IMR-90 (cell line): ENCODE data around the gene ST8SIA4. TPM values are rescaled to one million over a fixed set of nuclear protein-coding genes. Genes with fewer than 3 reads are reported as not detected.

Experiments
- ATAC-seq: fragments of 200-7000 bp; cut with Tn5 transposase; 2 replicates; pipeline ENCODE4 v1.9.1; 2020; ENCODE audit warnings: low read depth, mild to moderate bottlenecking, moderate library complexity
- BruUV-seq: library from RNA; stranded (reverse); fragments of 400-500 nt; replicated peaks from 2 replicates; lab custom pipeline; 2021; lab: Mats Ljungman, UMichigan
- CTCF ChIA-PET: fragments of 300-600 bp; formaldehyde crosslinking; extraction: SDS; loops from one replicate; lab custom pipeline; 2021; ENCODE audit warnings: antibody characterized with exemption; lab: Yijun Ruan, JAX
- POLR2A ChIA-PET: fragments of 300-600 bp; sonication (Branson Sonifier 250); formaldehyde crosslinking; loops from one replicate; lab custom pipeline; 2022; ENCODE audit warnings: antibody characterized with exemption; ENCODE audit not compliant: unreplicated experiment; lab: Charles Lee
- DNase-seq: peaks from one replicate; pipeline ENCODE4 v3.0.0; 2013
- H2AFZ ChIP-seq: replicated peaks from 2 replicates; pipeline ENCODE3; 2013; ENCODE audit warnings: low read length, mild to moderate bottlenecking; ENCODE audit not compliant: poor library complexity
- H2AK5ac ChIP-seq: 2 replicates; pipeline ENCODE4 v1.6.1; 2013; ENCODE audit warnings: low read depth, low read length, inconsistent platforms
- H2AK9ac ChIP-seq: replicated peaks from 2 replicates; pipeline ENCODE3; 2013; ENCODE audit warnings: mild to moderate bottlenecking, low read depth, low read length, moderate library complexity; ENCODE audit not compliant: poor library complexity
- H2BK120ac ChIP-seq: 2 replicates; pipeline ENCODE4 v1.6.1; 2013; ENCODE audit warnings: low read depth, low read length, inconsistent platforms
- H2BK15ac ChIP-seq: 3 replicates; pipeline ENCODE4 v1.6.1; 2013; ENCODE audit warnings: low read depth, low read length, inconsistent platforms
- H2BK20ac ChIP-seq: 2 replicates; pipeline ENCODE4 v1.6.1; 2013; ENCODE audit warnings: low read depth, mild to moderate bottlenecking, inconsistent platforms, low read length, moderate library complexity
- H2BK5ac ChIP-seq: 2 replicates; pipeline ENCODE4 v1.6.1; 2013; ENCODE audit warnings: mild to moderate bottlenecking, low read depth, low read length, inconsistent platforms; ENCODE audit not compliant: poor library complexity, severe bottlenecking
- H3K14ac ChIP-seq: replicated peaks from 2 replicates; pipeline ENCODE4 v1.6.1; 2013; ENCODE audit warnings: low read depth, low read length, inconsistent platforms
- H3K18ac ChIP-seq: 2 replicates; pipeline ENCODE4 v1.6.1; 2013; ENCODE audit warnings: low read depth, low read length, control low read depth
- H3K23ac ChIP-seq: 2 replicates; pipeline ENCODE4 v1.6.1; 2013; ENCODE audit warnings: low read depth, low read length, inconsistent platforms
- H3K27ac ChIP-seq: 2 replicates; pipeline ENCODE4 v1.5.1; 2013; ENCODE audit warnings: mild to moderate bottlenecking, control low read depth, low read length; ENCODE audit not compliant: insufficient read depth
- H3K27me3 ChIP-seq: 2 replicates; pipeline ENCODE4 v1.6.1; 2013; ENCODE audit warnings: low read length; ENCODE audit not compliant: control insufficient read depth, insufficient read depth
- H3K36me3 ChIP-seq: 2 replicates; pipeline ENCODE4 v1.6.1; 2013; ENCODE audit warnings: low read length, mixed read lengths; ENCODE audit not compliant: control insufficient read depth, insufficient read depth
- H3K4ac ChIP-seq: 2 replicates; pipeline ENCODE4 v1.6.1; 2013; ENCODE audit warnings: low read depth, low read length, inconsistent platforms
- H3K4me1 ChIP-seq: 2 replicates; pipeline ENCODE4 v1.6.1; 2013; ENCODE audit warnings: low read length, mixed read lengths; ENCODE audit not compliant: control insufficient read depth, insufficient read depth
- H3K4me2 ChIP-seq: 2 replicates; pipeline ENCODE4 v1.6.1; 2013; ENCODE audit warnings: low read depth, mild to moderate bottlenecking, control low read depth, low read length, moderate library complexity
- H3K4me3 ChIP-seq: 2 replicates; pipeline ENCODE4 v1.5.1; 2013; ENCODE audit warnings: low read depth, mild to moderate bottlenecking, control low read depth, low read length, moderate library complexity; ENCODE audit not compliant: insufficient read depth
- H3K56ac ChIP-seq: 2 replicates; pipeline ENCODE4 v1.6.1; 2013; ENCODE audit warnings: low read length, inconsistent platforms; ENCODE audit not compliant: insufficient read depth; ENCODE audit errors: extremely low read depth
- H3K79me1 ChIP-seq, 2 experiments: 2 replicates each; pipeline ENCODE4 v1.6.1; 2013; ENCODE audit warnings: low read length in 2 of 2, inconsistent platforms in 1 of 2, low read depth in 1 of 2
- H3K9ac ChIP-seq: 2 replicates; pipeline ENCODE4 v1.6.1; 2013; ENCODE audit warnings: low read depth, low read length, control low read depth
- H3K9me1 ChIP-seq: 2 replicates; pipeline ENCODE4 v1.6.1; 2013; ENCODE audit warnings: low read length, inconsistent platforms; ENCODE audit not compliant: insufficient read depth
- H3K9me3 ChIP-seq: 2 replicates; pipeline ENCODE4 v1.6.1; 2013; ENCODE audit warnings: low read length; ENCODE audit not compliant: control insufficient read depth, insufficient read depth
- H4K20me1 ChIP-seq: 2 replicates; pipeline ENCODE4 v1.6.1; 2013; ENCODE audit warnings: low read length, inconsistent platforms; ENCODE audit not compliant: insufficient read depth
- H4K5ac ChIP-seq: 2 replicates; pipeline ENCODE4 v1.6.1; 2013; ENCODE audit warnings: mild to moderate bottlenecking, low read depth, low read length, control low read depth
- H4K8ac ChIP-seq, 2 experiments: 2 replicates each; pipeline ENCODE4 v1.6.1; 2013; ENCODE audit warnings: low read depth in 2 of 2, low read length in 2 of 2, control low read depth in 1 of 2, inconsistent platforms in 1 of 2
- H4K91ac ChIP-seq: 2 replicates; pipeline ENCODE4 v1.6.1; 2013; ENCODE audit warnings: low read depth, low read length, inconsistent platforms; ENCODE audit not compliant: insufficient read depth
- CHD1 ChIP-seq: IDR thresholded peaks from 2 replicates; pipeline ENCODE4 v1.6.1; 2012; ENCODE audit warnings: low read depth, low read length, improper control_type of control experiment
- ELK1 ChIP-seq: fragments of 150-350 bp; IDR thresholded peaks from 2 replicates; pipeline ENCODE4 v1.6.1; 2016; ENCODE audit warnings: low read depth, mild to moderate bottlenecking, low read length, moderate library complexity, borderline replicate concordance
- MAFK ChIP-seq: IDR thresholded peaks from 2 replicates; pipeline ENCODE4 v1.6.1; 2012; ENCODE audit warnings: low read depth, low read length, improper control_type of control experiment
- MXI1 ChIP-seq: IDR thresholded peaks from 2 replicates; pipeline ENCODE4 v1.6.1; 2012; ENCODE audit warnings: low read depth, mild to moderate bottlenecking, low read length, moderate library complexity, borderline replicate concordance
- POLR2A ChIP-seq: IDR thresholded peaks from 2 replicates; pipeline ENCODE4 v1.6.1; 2012; ENCODE audit warnings: mild to moderate bottlenecking, low read depth, low read length
- RAD21 ChIP-seq: IDR thresholded peaks from 2 replicates; pipeline ENCODE4 v1.6.1; 2012; ENCODE audit warnings: low read length, improper control_type of control experiment
- SMC3 ChIP-seq: fragments of 150-350 bp; IDR thresholded peaks from 2 replicates; pipeline ENCODE4 v1.6.1; 2016; ENCODE audit warnings: low read depth, mild to moderate bottlenecking, antibody characterized with exemption, low read length, moderate library complexity
- WGBS, 2 experiments: methylation state at CpG; one replicate each; pipeline versions ENCODE4 v1.1.5 to v1.1.7; 2013; ENCODE audit warnings: missing lambda C conversion rate in 2 of 2; ENCODE audit not compliant: insufficient read length in 1 of 2; ENCODE audit errors: extremely low coverage in 2 of 2; 5-methylcytosine and 5-hydroxymethylcytosine counted together
- dilution Hi-C: fragments of 300-500 bp; cut with HindIII; formaldehyde crosslinking; loops from one replicate; pipeline ENCODE4 v1.14.3; 2018; ENCODE audit warnings: low sequenced_read_pairs; ENCODE audit not compliant: unreplicated experiment
- in situ Hi-C: fragments of 300-500 bp; cut with MboI; formaldehyde crosslinking; loops from 3 replicates; pipeline ENCODE4 v1.14.3; 2019; ENCODE audit warnings: low sequenced_read_pairs, inconsistent platforms, mixed read lengths
- intact Hi-C: fragments of 100-400 bp; cut with micrococcal nuclease; formaldehyde crosslinking; loops from 2 replicates; pipeline ENCODE4 v1.10.0; 2022
- polyA plus RNA-seq, 3 experiments: library from polyadenylated mRNA; depleted of rRNA; stranded (reverse); fragments of >200 nt; gene quantifications; 2 replicates each; pipeline ENCODE4 v1.2.3, GENCODE V29; 2012; ENCODE audit warnings: low replicate concordance in 1 of 3
- total RNA-seq: library from RNA; depleted of rRNA; stranded (reverse); fragments of >200 nt; gene quantifications from 2 replicates; pipeline ENCODE4 v1.2.3, GENCODE V29; 2012
- TF ChIP-seq, protein P1 (sequence below): conservative IDR thresholded peaks from 2 replicates; pipeline ENCODE4 v1.5.1; 2012; ENCODE audit warnings: mild to moderate bottlenecking, low read depth, low read length, improper control_type of control experiment
- TF ChIP-seq, protein P2 (sequence below): fragments of 150-350 bp; IDR thresholded peaks from 2 replicates; pipeline ENCODE4 v1.6.1; 2017; ENCODE audit warnings: mild to moderate bottlenecking, antibody characterized with exemption, low read length, low read depth

Gene ST8SIA4
- total and polyA plus RNA-seq, 2 of the 4 experiments (the other 2 are of a cell fraction): 0.02 to 0.18 TPM

DNA sequence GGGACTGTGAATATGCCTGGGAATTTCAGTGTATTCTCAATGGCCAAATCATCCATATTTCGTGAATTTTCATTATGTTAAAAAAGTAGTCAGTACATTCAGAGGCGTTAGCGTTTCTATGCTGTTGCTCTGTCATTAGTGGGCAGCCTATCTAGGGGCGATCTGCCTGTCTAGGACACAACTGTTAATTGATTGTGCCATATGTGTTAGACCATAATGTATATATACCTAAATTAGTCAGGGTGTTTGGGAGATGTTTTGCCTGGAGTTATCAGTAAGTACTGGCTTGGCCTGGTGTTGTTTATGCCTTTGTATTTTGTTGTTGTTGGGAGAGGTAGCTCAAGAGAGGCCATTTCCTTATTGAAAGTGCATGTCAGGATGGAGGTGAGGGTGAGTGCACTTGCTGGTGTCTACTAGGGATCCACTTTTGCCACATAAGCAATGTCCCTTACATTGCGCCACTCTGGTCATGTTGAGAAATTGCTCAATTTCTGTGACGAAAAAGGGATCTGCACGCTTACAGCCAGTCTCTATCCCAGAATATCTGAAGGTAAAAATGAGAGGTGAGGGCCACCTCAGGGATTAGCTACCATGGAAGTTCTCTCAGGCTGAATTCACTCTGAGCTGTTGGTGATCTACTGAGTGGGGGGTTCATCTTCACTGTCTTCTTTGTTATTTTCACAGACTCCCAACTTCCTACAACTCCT is 123.3 kb downstream of the ST8SIA4 start:
- Histone ChIP-seq H3K4me1 (peaks cover 4% of the 10 kb centered on the region; the same call in 1 of the 2 replicates), H2AK9ac (no peak overlapping the region), H3K4me3 (no peak overlapping the region), H3K27ac (no peak overlapping the region), H3K4ac (no peak overlapping the region), H2BK20ac (no peak overlapping the region), H3K9me1 (no peaks in the 10 kb centered on the region), H2BK15ac (no peak overlapping the region; the same call in 2 of the 3 replicates), H3K56ac (no peak overlapping the region), H2BK120ac (no peak overlapping the region), H4K8ac (no peak overlapping the region), H3K4me2 (no peak overlapping the region), H2AK5ac (peak overlapping the region; percentile 22; the same call in 1 of the 2 replicates), H3K14ac (no peak overlapping the region), H3K36me3 (no peaks in the 10 kb centered on the region), H3K9me3 (no peaks in the 10 kb centered on the region), H3K9ac (no peak overlapping the region), H4K20me1 (no peaks in the 10 kb centered on the region), H2AFZ (no peak overlapping the region), H3K79me1 (no peaks in the 10 kb centered on the region), H3K23ac (no peak overlapping the region), H2BK5ac (no peak overlapping the region), H3K18ac (no peak overlapping the region), H4K5ac (no peak overlapping the region; the same call in 1 of the 2 replicates), H3K27me3 (no peaks in the 10 kb centered on the region), H4K91ac (no peak overlapping the region)
- intact Hi-C loops: no loop called here
- no peak for TF ChIP-seq SMC3
- TF ChIP-seq, protein P1, sequence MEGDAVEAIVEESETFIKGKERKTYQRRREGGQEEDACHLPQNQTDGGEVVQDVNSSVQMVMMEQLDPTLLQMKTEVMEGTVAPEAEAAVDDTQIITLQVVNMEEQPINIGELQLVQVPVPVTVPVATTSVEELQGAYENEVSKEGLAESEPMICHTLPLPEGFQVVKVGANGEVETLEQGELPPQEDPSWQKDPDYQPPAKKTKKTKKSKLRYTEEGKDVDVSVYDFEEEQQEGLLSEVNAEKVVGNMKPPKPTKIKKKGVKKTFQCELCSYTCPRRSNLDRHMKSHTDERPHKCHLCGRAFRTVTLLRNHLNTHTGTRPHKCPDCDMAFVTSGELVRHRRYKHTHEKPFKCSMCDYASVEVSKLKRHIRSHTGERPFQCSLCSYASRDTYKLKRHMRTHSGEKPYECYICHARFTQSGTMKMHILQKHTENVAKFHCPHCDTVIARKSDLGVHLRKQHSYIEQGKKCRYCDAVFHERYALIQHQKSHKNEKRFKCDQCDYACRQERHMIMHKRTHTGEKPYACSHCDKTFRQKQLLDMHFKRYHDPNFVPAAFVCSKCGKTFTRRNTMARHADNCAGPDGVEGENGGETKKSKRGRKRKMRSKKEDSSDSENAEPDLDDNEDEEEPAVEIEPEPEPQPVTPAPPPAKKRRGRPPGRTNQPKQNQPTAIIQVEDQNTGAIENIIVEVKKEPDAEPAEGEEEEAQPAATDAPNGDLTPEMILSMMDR: no peak
- TF ChIP-seq POLR2A: no peak
- no peak for TF ChIP-seq MAFK
- TF ChIP-seq, protein P2, sequence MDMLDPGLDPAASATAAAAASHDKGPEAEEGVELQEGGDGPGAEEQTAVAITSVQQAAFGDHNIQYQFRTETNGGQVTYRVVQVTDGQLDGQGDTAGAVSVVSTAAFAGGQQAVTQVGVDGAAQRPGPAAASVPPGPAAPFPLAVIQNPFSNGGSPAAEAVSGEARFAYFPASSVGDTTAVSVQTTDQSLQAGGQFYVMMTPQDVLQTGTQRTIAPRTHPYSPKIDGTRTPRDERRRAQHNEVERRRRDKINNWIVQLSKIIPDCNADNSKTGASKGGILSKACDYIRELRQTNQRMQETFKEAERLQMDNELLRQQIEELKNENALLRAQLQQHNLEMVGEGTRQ: no peak
- no peak for TF ChIP-seq ELK1
- no peak for TF ChIP-seq MXI1
- TF ChIP-seq RAD21: no peak
- TF ChIP-seq CHD1: no peak
- no CpG with 5 or more reads among the region's 7 CpGs for WGBS, 2 experiments
- POLR2A ChIA-PET: no interaction called here
- no TSS peak for BruUV-seq
- CTCF ChIA-PET: no interaction called here
- in situ Hi-C loops: no loop called here
- dilution Hi-C loops: no loop called here
- DNase-seq: no peak
- no peak for ATAC-seq
